GM10248 (cell line): ENCODE measurements around the gene CLMP.

Experiments
- CTCF ChIA-PET: fragments of 300-600 bp; sonication (Branson Sonifier 250); formaldehyde crosslinking; extraction: SDS; loops from one replicate; lab custom pipeline; 2021; ENCODE audit warnings: antibody characterized with exemption; lab: Yijun Ruan, JAX
- POLR2A ChIA-PET: fragments of 350-650 bp; sonication (Branson Sonifier 250); formaldehyde crosslinking; extraction: SDS; loops from one replicate; lab custom pipeline; 2020; ENCODE audit warnings: antibody characterized with exemption; lab: Yijun Ruan, JAX
- DNase-seq: peaks from one replicate; pipeline ENCODE4 v3.0.0; 2012; ENCODE audit errors: extremely low spot score
- TF ChIP-seq, protein P1 (sequence below): IDR thresholded peaks from 2 replicates; pipeline ENCODE4 v1.5.1; 2012; ENCODE audit warnings: mild to moderate bottlenecking, low read depth; ENCODE audit errors: extremely low read depth, missing control alignments, control extremely low read depth

CLMP gene

DNA sequence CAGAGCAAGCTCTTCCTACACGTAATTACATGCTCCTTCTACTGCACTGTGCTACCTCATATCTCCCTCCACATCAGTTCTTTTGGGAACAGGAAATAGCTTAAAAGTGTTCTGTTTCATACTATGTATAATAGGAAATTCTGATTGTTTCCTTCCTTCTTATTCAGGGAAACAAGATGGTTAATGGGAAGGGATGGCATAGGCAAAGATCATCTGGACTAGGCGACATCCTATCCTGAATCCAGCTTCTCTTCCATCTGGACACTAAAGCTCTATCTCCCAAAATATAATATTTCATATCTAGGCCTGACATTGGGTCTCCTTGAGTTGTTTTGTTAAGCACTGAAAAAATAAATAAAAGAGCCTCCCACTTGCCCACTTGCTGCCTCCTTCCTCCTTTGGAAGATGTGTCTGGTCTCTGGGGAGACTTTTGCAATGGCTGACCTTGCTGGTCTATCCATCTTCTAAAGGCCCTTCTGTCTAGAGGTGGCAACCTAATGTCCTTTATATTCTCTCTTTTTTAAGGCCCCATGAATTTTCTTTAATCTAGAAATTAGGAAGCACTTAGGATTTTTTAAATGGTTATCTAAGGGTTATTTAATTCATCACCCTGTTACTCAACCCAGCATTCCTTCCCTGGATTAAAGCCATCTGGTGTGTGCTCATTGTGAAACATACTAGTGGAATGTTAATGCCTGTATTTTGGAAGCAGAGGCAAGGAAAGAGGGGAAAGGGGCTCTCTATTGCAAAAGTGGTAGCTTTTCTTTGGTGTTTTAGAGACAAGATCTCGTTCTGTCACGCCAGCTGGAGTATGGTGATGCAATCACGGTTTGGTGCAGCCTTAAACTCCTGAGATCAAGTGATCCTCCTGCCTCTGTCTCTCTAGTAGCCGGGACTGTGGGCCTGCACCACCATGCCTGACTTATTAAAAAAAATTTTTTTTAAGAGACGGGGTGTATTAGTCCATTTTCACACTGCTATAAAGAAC, 20.6 kb downstream of the CLMP start:
- POLR2A ChIA-PET = no interaction called here
- DNase-seq = no peak
- TF ChIP-seq, protein P1, sequence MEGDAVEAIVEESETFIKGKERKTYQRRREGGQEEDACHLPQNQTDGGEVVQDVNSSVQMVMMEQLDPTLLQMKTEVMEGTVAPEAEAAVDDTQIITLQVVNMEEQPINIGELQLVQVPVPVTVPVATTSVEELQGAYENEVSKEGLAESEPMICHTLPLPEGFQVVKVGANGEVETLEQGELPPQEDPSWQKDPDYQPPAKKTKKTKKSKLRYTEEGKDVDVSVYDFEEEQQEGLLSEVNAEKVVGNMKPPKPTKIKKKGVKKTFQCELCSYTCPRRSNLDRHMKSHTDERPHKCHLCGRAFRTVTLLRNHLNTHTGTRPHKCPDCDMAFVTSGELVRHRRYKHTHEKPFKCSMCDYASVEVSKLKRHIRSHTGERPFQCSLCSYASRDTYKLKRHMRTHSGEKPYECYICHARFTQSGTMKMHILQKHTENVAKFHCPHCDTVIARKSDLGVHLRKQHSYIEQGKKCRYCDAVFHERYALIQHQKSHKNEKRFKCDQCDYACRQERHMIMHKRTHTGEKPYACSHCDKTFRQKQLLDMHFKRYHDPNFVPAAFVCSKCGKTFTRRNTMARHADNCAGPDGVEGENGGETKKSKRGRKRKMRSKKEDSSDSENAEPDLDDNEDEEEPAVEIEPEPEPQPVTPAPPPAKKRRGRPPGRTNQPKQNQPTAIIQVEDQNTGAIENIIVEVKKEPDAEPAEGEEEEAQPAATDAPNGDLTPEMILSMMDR = no peak
- CTCF ChIA-PET = interaction anchor here (0.8 to 1.9 kb wide), 6 partner anchors 9 to 537 kb away, joined by 3 to 12 read pairs (median 4); no protein-coding TSS in a partner anchor

DNA sequence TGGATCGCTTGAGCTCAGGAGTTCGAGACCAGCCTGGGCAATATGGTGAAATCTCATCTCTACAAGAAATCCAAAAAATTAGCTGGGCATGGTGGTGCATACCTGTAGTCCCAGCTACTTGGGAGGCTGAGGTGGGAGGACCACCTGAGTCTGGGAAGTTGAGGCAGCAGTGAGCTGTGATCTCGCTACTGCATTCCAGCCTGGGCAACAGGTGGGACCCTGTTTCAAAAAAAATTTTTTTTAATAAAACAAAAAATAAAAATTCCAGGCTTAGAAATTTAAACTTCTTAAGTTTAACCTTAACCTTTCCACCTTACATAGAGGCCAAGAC, 21.2 kb downstream of the CLMP start:
- no peak for DNase-seq
- TF ChIP-seq, protein P1 = no peak
- ChIA-PET CTCF (interaction anchor here (0.8 to 1.9 kb wide), 5 partner anchors 9 to 537 kb away, joined by 3 to 12 read pairs (median 4); no protein-coding TSS in a partner anchor), POLR2A (no interaction called here)

DNA sequence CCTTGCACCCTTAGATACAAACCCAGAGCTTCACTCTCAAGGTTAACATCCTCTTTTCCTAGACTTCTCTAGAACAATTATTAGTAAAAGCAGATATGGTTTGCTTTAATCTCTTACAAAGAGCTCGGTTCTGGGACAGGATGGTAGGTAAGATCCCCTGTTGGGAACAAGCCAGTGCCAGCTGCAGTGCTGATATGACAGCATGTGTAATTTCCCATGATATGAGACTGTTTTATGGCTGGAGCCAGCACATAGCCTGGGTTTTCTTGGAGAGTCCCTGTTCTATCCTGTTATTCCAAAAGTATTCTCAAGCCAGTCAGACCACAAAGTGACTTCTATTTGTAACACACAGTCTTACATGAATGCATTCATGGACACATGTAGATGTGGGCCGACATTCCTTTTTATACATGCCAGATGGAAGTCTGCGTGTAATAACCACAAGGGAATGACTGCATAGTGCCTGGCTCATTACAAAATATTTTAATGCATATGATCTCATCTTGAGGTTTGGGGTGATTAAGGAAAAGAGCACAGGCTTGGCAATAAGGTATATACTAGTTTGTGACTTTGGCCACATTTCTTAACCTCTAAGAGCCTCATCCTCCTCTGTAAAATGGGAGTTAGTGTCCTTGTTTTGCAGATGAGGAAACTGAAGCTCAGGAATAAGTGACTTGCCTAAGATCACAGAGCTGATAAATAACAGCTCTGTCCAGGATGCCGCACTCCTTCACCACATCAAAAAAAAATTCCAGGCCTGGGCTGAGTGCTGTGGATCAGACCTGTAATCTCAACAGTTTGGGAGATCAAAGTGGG, 21.8 kb downstream of the CLMP start:
- TF ChIP-seq, protein P1 = no peak
- POLR2A ChIA-PET = no interaction called here
- no peak for DNase-seq
- CTCF ChIA-PET = interaction anchor here (0.9 to 1.9 kb wide), 6 partner anchors 9 to 538 kb away, joined by 3 to 12 read pairs (median 4); no protein-coding TSS in a partner anchor

DNA sequence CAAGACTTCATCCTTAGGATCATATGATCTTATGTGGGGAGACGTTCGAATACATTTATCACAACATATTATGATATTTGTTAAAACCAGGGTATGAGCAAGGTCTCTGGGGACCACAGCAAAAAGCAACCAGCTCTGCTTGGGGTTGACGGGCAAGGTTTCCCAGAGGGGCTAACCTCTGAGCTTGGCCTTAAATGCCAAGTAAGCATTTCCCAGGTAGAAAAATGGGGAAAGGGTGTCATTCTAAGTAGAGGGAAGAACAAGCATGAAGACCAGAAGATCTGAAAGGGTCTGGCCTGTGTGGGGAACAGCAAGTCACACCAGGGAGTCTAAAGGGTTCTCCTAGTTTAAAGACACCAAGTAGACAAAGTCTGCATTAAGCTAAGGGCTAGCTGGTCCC, 24.1 kb downstream of the CLMP start:
- TF ChIP-seq, protein P1 = no peak
- no peak for DNase-seq
- ChIA-PET CTCF (interaction anchor here (1.0 to 1.4 kb wide), 4 partner anchors 9 to 76 kb away, joined by 3 to 5 read pairs (median 3); no protein-coding TSS in a partner anchor), POLR2A (interaction anchor here (1.0 kb wide), 1 partner anchor 15 kb away, joined by 3 read pairs; no protein-coding TSS in a partner anchor)

DNA sequence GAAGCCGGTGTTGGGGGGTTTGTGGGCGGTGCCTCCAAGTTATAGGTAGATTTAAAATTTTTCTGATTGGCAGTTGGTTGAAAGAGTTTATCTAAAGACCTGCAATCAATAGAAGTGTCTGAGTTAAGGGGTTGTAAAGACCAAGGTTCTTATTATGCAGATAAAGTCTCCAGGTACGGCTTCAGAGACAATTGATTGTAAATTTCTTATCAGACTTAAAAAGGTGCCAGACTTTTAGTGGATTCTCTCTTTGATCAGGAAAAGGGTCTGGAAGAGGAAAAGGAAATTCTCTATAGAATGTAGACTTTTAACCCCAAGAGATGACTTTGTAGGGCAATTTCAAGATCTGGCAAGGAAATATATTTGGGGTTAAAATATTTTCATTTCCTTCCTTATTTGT, 25.2 kb downstream of the CLMP start:
- TF ChIP-seq, protein P1 = no peak
- CTCF ChIA-PET = interaction anchor here (1.0 kb wide), 1 partner anchor 77 kb away, joined by 3 read pairs; no protein-coding TSS in a partner anchor
- DNase-seq = no peak
- POLR2A ChIA-PET = no interaction called here

DNA sequence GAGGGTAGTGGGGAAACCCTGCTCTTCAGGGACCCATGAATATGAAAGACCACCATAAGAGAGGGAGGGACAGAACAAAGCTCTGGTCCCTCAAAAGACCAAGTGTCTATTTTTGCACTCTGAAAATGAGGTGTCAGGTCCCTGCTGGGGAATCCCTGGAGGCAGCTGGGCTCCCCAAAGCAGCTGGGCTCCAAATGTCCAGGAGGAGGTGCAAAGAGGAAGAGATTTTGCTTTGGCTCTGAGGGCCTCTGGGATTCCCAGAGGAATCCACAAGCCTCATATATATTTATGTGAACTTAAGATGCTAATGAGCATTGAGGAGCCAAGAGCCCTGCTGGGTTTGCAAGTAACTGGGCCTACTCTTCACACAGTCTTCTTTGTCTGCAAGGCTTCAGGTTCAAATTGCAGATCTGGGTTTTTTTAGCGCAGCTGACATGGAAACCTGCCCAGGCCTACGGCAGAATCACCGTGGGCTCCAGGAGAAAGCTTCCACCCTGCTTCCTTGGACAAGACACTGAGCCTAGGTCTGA, 26.0 kb downstream of the CLMP start:
- no peak for DNase-seq
- CTCF ChIA-PET = interaction anchor here (1.0 kb wide), 1 partner anchor 78 kb away, joined by 3 read pairs; no protein-coding TSS in a partner anchor
- POLR2A ChIA-PET = no interaction called here
- TF ChIP-seq, protein P1 = no peak
